NT2/D1 (cell line): ENCODE measurements around the gene HHATL.

Experiments
- DNase-seq: peaks from one replicate; pipeline ENCODE4 v3.0.0-alpha.2; 2011; ENCODE audit warnings: low read depth, low spot score
- H3K27me3 ChIP-seq: 2 replicates; pipeline ENCODE4 v1.6.0; 2011; ENCODE audit warnings: mild to moderate bottlenecking; ENCODE audit not compliant: insufficient read length, insufficient read depth
- H3K36me3 ChIP-seq: 2 replicates; pipeline ENCODE4 v1.6.1; 2011; ENCODE audit warnings: mild to moderate bottlenecking, low read length, mixed read lengths; ENCODE audit not compliant: insufficient read depth, insufficient read length
- H3K4me1 ChIP-seq: 2 replicates; pipeline ENCODE4 v1.5.1; 2011; ENCODE audit not compliant: insufficient read depth, insufficient read length
- H3K4me3 ChIP-seq: 2 replicates; pipeline ENCODE4 v1.5.1; 2011; ENCODE audit warnings: low read depth; ENCODE audit not compliant: insufficient read length
- H3K9ac ChIP-seq: 2 replicates; pipeline ENCODE4 v1.6.0; 2011; ENCODE audit warnings: low read depth; ENCODE audit not compliant: insufficient read length
- H3K9me3 ChIP-seq: 2 replicates; pipeline ENCODE4 v1.5.1; 2011; ENCODE audit warnings: mild to moderate bottlenecking, low read length; ENCODE audit not compliant: insufficient read depth
- SUZ12 ChIP-seq: IDR thresholded peaks from 2 replicates; pipeline ENCODE4 v1.6.1; 2011; ENCODE audit not compliant: insufficient read length, insufficient read depth; ENCODE audit errors: extremely low read depth
- YY1 ChIP-seq: IDR thresholded peaks from 2 replicates; pipeline ENCODE4 v1.6.1; 2011; ENCODE audit not compliant: insufficient read length, insufficient read depth
- ZNF274 ChIP-seq: IDR thresholded peaks from 2 replicates; pipeline ENCODE4 v1.6.1; 2011; ENCODE audit warnings: mild to moderate bottlenecking, low read depth, low read length

The HHATL gene

GRCh38 chr3:42692667-42693529 lies 9.7 kb downstream of the HHATL start:
- H3K9ac ChIP-seq, result no peak overlapping the region
- TF ChIP-seq YY1 (no peak), ZNF274 (no peak), SUZ12 (no peak)

GRCh38 chr3:42691816-42692666 lies 10.6 kb downstream of the HHATL start:
- Histone ChIP-seq H3K9me3 (no peaks in the 10 kb centered on the region), H3K4me1 (peaks cover 9% of the 10 kb centered on the region), H3K27me3 (peaks cover 8% of the 10 kb centered on the region), H3K9ac (no peak overlapping the region), H3K4me3 (no peak overlapping the region), H3K36me3 (no peaks in the 10 kb centered on the region)
- DNase-seq, result no peak
- no peak for TF ChIP-seq SUZ12
- TF ChIP-seq YY1, result no peak
- no peak for TF ChIP-seq ZNF274

More at GRCh38 chr3:42692667-42693529, 9.7 kb downstream of the HHATL start:
- H3K27me3 ChIP-seq, result peaks cover 8% of the 10 kb centered on the region
- H3K4me1 ChIP-seq, result peaks cover 9% of the 10 kb centered on the region
- H3K36me3 ChIP-seq, result no peaks in the 10 kb centered on the region
- no peak for DNase-seq
- H3K9me3 ChIP-seq, result no peaks in the 10 kb centered on the region
- H3K4me3 ChIP-seq, result no peak overlapping the region

- Histone ChIP-seq H3K27me3 (peaks cover 6% of the 10 kb centered on the region), H3K9me3 (no peaks in the 10 kb centered on the region)
- no peak for TF ChIP-seq YY1
- TF ChIP-seq SUZ12, result no peak
- no peak for TF ChIP-seq ZNF274
Measured at GRCh38 chr3:42690766-42691680, 11.6 kb downstream of the HHATL start.

GRCh38 chr3:42690191-42690590 lies 12.4 kb downstream of the HHATL start:
- peaks cover 4% of the 10 kb centered on the region for H3K27me3 ChIP-seq
- DNase-seq, result no peak
- peaks cover 9% of the 10 kb centered on the region for H3K4me1 ChIP-seq
- TF ChIP-seq ZNF274 (no peak), SUZ12 (no peak), YY1 (no peak)
- H3K4me3 ChIP-seq, result no peak overlapping the region
- no peaks in the 10 kb centered on the region for H3K36me3 ChIP-seq
- H3K9me3 ChIP-seq, result no peaks in the 10 kb centered on the region
- no peak overlapping the region for H3K9ac ChIP-seq

More at GRCh38 chr3:42690766-42691680, 11.6 kb downstream of the HHATL start:
- H3K4me1 ChIP-seq, result peaks cover 9% of the 10 kb centered on the region
- no peaks in the 10 kb centered on the region for H3K36me3 ChIP-seq
- no peak overlapping the region for H3K4me3 ChIP-seq
- no peak overlapping the region for H3K9ac ChIP-seq
- no peak for DNase-seq

- no peaks in the 10 kb centered on the region for H3K36me3 ChIP-seq
- DNase-seq, result peak; percentile 43
- H3K4me3 ChIP-seq, result no peak overlapping the region
- TF ChIP-seq SUZ12 (no peak), ZNF274 (no peak), YY1 (no peak)
- H3K27me3 ChIP-seq, result peaks cover 4% of the 10 kb centered on the region
- H3K9ac ChIP-seq, result no peak overlapping the region
- H3K9me3 ChIP-seq, result no peaks in the 10 kb centered on the region
- H3K4me1 ChIP-seq, result peaks cover 9% of the 10 kb centered on the region
Measured at GRCh38 chr3:42689421-42690014, 13.1 kb downstream of the HHATL start.
